ENCODE measurements around the gene SUMF1.
A peak's percentile ranks its signal among the peaks of the same experiment; 100 is the strongest.

The SUMF1 gene

GRCh38 chr3:4511491-4512262, 44.6 kb upstream of the SUMF1 start:
- Histone ChIP-seq H3K4me3 (ENCODE audit: low read depth, low read length) (peak overlapping the region; percentile 32; the same call in 1 of the 2 replicates), H3K9me3 (no peaks in the 10 kb centered on the region), H3K36me3 (peaks cover 14% of the 10 kb centered on the region), H3K4me1 (peaks cover 49% of the 10 kb centered on the region), H3K27me3 (no peaks in the 10 kb centered on the region)
- DNase-seq = no peak
- TF ChIP-seq CTCF (IDR thresholded peaks at IDR 0.05; ENCODE audit: low read depth, low read length) = no peak

GRCh38 chr3:4509983-4510755, 43.1 kb upstream of the SUMF1 start:
- Histone ChIP-seq H3K27me3 (no peaks in the 10 kb centered on the region), H3K9me3 (no peaks in the 10 kb centered on the region), H3K4me3 (ENCODE audit: low read depth, low read length) (no peak overlapping the region), H3K4me1 (peaks cover 49% of the 10 kb centered on the region), H3K36me3 (peaks cover 14% of the 10 kb centered on the region)
- no peak for TF ChIP-seq CTCF (IDR thresholded peaks at IDR 0.05; ENCODE audit: low read depth, low read length)
- DNase-seq = no peak

GRCh38 chr3:4509043-4509442, 42.0 kb upstream of the SUMF1 start:
- H3K4me3 ChIP-seq (ENCODE audit: low read depth, low read length) = no peak overlapping the region
- H3K9me3 ChIP-seq = no peaks in the 10 kb centered on the region
- H3K4me1 ChIP-seq = peaks cover 41% of the 10 kb centered on the region
- peaks cover 14% of the 10 kb centered on the region for H3K36me3 ChIP-seq
- no peak for TF ChIP-seq CTCF (IDR thresholded peaks at IDR 0.05; ENCODE audit: low read depth, low read length)
- no peaks in the 10 kb centered on the region for H3K27me3 ChIP-seq
- DNase-seq = no peak

- peaks cover 14% of the 10 kb centered on the region for H3K36me3 ChIP-seq
- no peaks in the 10 kb centered on the region for H3K27me3 ChIP-seq
- no peak for DNase-seq
- H3K9me3 ChIP-seq = no peaks in the 10 kb centered on the region
- TF ChIP-seq CTCF (IDR thresholded peaks at IDR 0.05; ENCODE audit: low read depth, low read length) = no peak
- peaks cover 34% of the 10 kb centered on the region for H3K4me1 ChIP-seq
- no peak overlapping the region for H3K4me3 ChIP-seq (ENCODE audit: low read depth, low read length)
Measured at GRCh38 chr3:4508048-4508981, 41.2 kb upstream of the SUMF1 start.

- no peak for DNase-seq
- H3K27me3 ChIP-seq = no peaks in the 10 kb centered on the region
- no peak for TF ChIP-seq CTCF (IDR thresholded peaks at IDR 0.05; ENCODE audit: low read depth, low read length)
- H3K36me3 ChIP-seq = peaks cover 14% of the 10 kb centered on the region
- no peak overlapping the region for H3K4me3 ChIP-seq (ENCODE audit: low read depth, low read length)
- peaks cover 29% of the 10 kb centered on the region for H3K4me1 ChIP-seq
- no peaks in the 10 kb centered on the region for H3K9me3 ChIP-seq
Measured at GRCh38 chr3:4507024-4507596, 40.0 kb upstream of the SUMF1 start.
